ENCODE results near the gene PCNX1.
A peak's percentile ranks its signal among the peaks of the same experiment; 100 is the strongest.
"Not testable (repeated sequence)": the region's sequence is repeated elsewhere in the genome, so short reads cannot be mapped to it uniquely, and the experiment has no call there.

Gene PCNX1

GRCh38 chr14:71012888-71013287, 105.6 kb downstream of the PCNX1 start:
- DNase-seq (ENCODE audit: low read depth), result no peak
- no peak overlapping the region for H3K4me3 ChIP-seq (ENCODE audit: low read depth, low read length)
- in situ Hi-C loops (cut with HindIII; ENCODE audit: low sequenced_read_pairs), result no loop called here
- TF ChIP-seq CTCF (IDR thresholded peaks at IDR 0.05; ENCODE audit: low read depth, low read length, missing control alignments), result no peak

DNA sequence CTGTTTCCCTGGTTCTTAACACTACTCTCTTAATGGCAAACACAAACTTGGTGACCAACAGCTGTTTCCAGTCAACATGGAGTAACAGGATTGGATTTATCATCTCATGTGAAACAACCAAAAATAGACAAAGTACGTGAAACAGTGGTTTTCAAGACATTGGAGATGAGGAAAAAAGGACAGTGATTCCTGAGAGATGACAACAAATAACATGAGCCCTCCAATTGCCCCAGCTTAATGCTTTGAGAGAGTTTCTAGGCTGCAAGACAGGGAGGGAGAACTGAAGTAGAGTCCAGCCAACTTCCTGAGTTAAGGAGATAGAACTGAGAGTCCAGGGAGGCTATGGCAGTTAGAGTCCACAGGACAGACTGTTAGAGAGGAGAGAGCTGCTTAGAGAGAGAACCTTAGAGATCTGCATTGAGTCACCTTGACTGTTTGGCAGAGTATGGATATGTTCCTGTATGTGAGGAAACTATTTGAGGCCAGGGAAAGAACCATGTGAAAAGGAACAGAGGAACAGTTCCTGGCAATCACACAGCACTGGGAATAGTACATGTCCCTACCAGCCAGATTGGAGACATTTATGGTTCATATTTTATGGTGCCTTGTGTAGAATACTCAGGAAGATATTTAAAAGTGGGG, 106.4 kb downstream of the PCNX1 start:
- H3K4me3 ChIP-seq (ENCODE audit: low read depth, low read length), result no peak overlapping the region
- in situ Hi-C loops (cut with HindIII; ENCODE audit: low sequenced_read_pairs), result no loop called here
- no peak for TF ChIP-seq CTCF (IDR thresholded peaks at IDR 0.05; ENCODE audit: low read depth, low read length, missing control alignments)
- DNase-seq (ENCODE audit: low read depth), result no peak

- in situ Hi-C loops (cut with HindIII; ENCODE audit: low sequenced_read_pairs); DNase-seq (ENCODE audit: low read depth); H3K4me3 ChIP-seq (ENCODE audit: low read depth, low read length): not testable (repeated sequence)
Measured at GRCh38 chr14:71019917-71020316, 112.7 kb downstream of the PCNX1 start.

DNA sequence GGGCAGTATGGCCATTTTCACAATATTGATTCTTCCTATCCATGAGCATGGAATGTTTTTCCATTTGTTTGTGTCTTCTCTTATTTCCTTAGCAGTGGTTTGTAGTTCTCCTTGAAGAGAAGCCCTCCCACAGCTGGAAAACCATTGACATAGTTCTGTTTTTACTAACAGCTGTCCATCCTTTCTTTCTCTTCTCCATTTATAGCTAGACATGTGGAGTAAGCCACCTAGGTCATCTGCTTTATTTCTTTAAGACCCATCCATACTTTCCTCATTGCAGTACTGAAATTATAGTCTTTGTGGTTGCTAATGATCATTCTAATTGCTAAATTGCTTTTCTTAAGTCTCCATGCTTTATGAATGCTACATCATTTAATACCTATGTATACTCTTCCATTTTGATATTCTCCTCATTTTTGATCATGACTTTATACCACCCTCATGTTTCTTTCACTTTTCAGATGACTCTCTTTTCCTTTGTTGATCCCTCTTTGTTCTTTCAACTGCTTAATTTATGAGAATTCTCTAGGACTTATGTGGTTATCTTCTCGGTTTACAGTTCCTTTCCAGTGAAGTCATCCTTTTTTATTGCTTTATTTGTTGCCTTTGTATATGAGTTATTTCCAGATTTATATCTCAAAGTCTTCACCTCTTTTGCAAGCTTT, 114.2 kb downstream of the PCNX1 start:
- H3K4me3 ChIP-seq (ENCODE audit: low read depth, low read length), result no peak overlapping the region
- in situ Hi-C loops (cut with HindIII; ENCODE audit: low sequenced_read_pairs), result no loop called here
- DNase-seq (ENCODE audit: low read depth), result peak; percentile 36
- no peak for TF ChIP-seq CTCF (IDR thresholded peaks at IDR 0.05; ENCODE audit: low read depth, low read length, missing control alignments)

DNA sequence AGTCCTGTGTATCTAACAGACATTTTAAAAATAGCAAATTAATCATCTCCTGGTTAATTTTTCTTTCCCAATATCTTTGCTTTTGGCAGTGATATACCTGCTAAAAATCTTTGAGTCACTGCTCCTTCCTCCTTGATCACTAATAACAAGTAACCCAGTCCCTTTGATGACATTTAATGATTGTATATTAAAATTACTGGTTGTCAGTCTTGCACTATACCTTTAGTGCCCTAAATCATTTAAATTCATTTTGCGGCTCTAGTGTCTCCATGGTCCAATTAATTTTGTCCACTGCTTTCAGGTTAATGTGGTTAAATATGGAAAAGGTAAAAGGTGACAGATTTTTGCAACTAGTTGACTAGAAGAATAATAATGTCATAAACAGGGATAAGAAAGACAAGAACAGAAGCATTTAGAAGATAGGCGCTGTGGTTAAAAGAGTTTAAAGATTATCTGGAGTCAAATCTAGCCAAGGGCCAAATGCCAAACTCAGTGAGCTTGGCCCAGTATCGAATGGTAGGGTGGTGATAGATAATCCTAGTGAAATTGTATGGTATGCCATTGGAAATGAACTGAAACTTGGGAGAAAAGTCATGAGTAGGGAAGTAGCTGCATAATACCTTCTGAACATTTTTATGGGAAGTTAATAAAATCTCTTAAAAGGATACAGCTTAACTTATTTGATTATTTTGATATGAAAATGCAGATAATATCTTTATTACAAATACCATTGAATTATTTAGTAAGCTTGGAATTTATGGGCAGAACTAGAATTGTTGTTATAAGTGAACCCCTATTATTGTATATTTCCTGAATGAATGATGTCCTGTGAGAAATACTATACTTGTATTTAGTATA, 115.0 kb downstream of the PCNX1 start:
- no peak overlapping the region for H3K4me3 ChIP-seq (ENCODE audit: low read depth, low read length)
- in situ Hi-C loops (cut with HindIII; ENCODE audit: low sequenced_read_pairs), result no loop called here
- TF ChIP-seq CTCF (IDR thresholded peaks at IDR 0.05; ENCODE audit: low read depth, low read length, missing control alignments), result no peak
- DNase-seq (ENCODE audit: low read depth), result no peak

- no peak overlapping the region for H3K4me3 ChIP-seq (ENCODE audit: low read depth, low read length)
- TF ChIP-seq CTCF (IDR thresholded peaks at IDR 0.05; ENCODE audit: low read depth, low read length, missing control alignments), result no peak
- in situ Hi-C loops (cut with HindIII; ENCODE audit: low sequenced_read_pairs), result no loop called here
- no peak for DNase-seq (ENCODE audit: low read depth)
Measured at GRCh38 chr14:71022939-71023338, 115.7 kb downstream of the PCNX1 start.
